ENCODE measurements around the gene MLANA. TPM values are rescaled to one million over a fixed set of nuclear protein-coding genes. Genes with fewer than 3 reads are reported as not detected.

The MLANA gene
- total and polyA plus RNA-seq, 9 donors: 0.44 to 5.7 (median 0.66) TPM; not detected in 1

- H3K4me3 ChIP-seq (ENCODE audit: low read length): no peak overlapping the region
- WGBS (ENCODE audit: insufficient coverage): no CpG with 5 or more reads among the region's 4 CpGs
- no peak overlapping the region for H3K27ac ChIP-seq (ENCODE audit: low read length)
- peaks cover 2% of the 10 kb centered on the region for H3K36me3 ChIP-seq (ENCODE audit: control insufficient read depth, insufficient read depth, low read length)
- no peaks in the 10 kb centered on the region for H3K9me3 ChIP-seq (replicated peaks; ENCODE audit: control insufficient read depth, low read depth, low read length)
- H3K4me1 ChIP-seq (ENCODE audit: control insufficient read depth, insufficient read depth, low read length): no peaks in the 10 kb centered on the region
- DNase-seq: no peak
- H3K27me3 ChIP-seq (ENCODE audit: control insufficient read depth, insufficient read depth, low read length): no peaks in the 10 kb centered on the region
Measured at GRCh38 chr9:5951686-5952211, 61.1 kb downstream of the MLANA start.

DNA sequence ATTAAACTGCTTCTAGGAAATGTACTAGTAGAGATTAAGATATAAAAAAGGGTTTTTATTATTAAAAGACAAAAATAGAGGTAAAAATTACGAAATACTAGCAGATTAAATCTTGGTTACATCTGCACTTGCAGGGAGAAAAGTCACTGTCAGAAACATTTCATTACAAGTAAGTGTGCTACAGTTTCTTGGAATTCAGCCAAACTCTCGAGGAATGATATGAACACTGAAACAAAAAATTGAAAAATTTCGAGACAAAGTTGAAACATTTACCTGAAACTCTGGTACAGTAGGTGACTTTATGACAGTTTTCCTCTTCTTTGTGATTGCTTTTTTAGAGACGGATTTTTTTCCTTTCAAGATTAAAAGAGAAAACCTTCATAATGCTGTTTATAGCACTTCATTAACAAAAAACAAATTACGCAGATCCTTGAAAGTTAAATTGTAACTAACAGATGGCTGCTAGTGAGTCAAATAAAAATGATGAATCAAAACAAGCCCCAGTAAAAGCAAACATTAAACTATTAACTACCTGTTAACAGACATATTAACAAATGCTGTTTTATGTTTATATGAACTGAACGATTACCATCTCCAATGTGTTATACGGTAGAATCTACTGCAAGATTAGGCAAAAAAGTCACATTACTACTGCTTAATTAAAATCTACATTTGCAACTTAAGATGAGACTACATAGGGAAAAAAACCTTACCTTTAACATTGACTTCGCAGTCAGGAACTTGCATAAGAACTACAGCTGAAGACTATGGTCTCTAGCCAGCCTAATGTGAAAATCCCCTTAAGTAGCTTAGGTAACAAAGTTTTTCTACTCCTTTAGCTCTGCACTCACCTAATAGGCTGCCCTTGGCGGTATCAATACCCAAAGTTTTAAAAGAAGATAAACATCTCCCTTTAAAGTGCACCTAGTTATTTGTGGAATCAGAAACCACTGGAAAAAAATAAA is 63.3 kb downstream of the MLANA start:
- Histone ChIP-seq H3K27me3 (ENCODE audit: control insufficient read depth, insufficient read depth, low read length) (no peaks in the 10 kb centered on the region), H3K9me3 (replicated peaks; ENCODE audit: control insufficient read depth, low read depth, low read length) (no peaks in the 10 kb centered on the region), H3K36me3 (ENCODE audit: control insufficient read depth, insufficient read depth, low read length) (peaks cover 4% of the 10 kb centered on the region), H3K4me1 (ENCODE audit: control insufficient read depth, insufficient read depth, low read length) (no peaks in the 10 kb centered on the region), H3K27ac (ENCODE audit: low read length) (no peak overlapping the region), H3K4me3 (ENCODE audit: low read length) (no peak overlapping the region)
- DNase-seq: peak; percentile 16
- 80% methylated on average over 1 of the region's 9 CpGs for WGBS (ENCODE audit: insufficient coverage)

DNA sequence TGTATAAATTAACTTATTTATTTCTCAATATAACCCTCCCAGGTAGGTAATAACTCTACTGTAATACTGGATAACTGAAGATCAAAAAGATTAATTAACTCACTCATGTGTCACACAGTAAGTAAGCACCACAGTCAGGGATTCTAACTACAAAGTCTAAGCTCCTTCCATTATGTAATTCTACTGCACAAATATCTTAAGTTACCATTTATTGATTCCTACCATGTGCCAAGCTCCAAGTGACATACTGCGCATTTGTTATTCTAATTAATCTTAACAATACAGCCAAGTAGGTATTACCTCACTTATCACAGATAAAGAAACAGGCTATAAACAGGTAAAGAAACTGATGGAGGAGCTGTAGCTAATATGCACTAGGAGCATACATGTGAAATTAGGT is 66.5 kb downstream of the MLANA start:
- Histone ChIP-seq H3K27me3 (ENCODE audit: control insufficient read depth, insufficient read depth, low read length) (no peaks in the 10 kb centered on the region), H3K4me1 (ENCODE audit: control insufficient read depth, insufficient read depth, low read length) (no peaks in the 10 kb centered on the region), H3K36me3 (ENCODE audit: control insufficient read depth, insufficient read depth, low read length) (peaks cover 4% of the 10 kb centered on the region), H3K9me3 (replicated peaks; ENCODE audit: control insufficient read depth, low read depth, low read length) (no peaks in the 10 kb centered on the region), H3K4me3 (ENCODE audit: low read length) (no peak overlapping the region), H3K27ac (ENCODE audit: low read length) (no peak overlapping the region)
- no CpG with 5 or more reads among the region's 1 CpG for WGBS (ENCODE audit: insufficient coverage)
- DNase-seq: no peak

GRCh38 chr9:5958273-5958672 is 67.6 kb downstream of the MLANA start:
- H3K36me3 ChIP-seq (ENCODE audit: control insufficient read depth, insufficient read depth, low read length): peaks cover 4% of the 10 kb centered on the region
- DNase-seq: no peak

More at GRCh38 chr9:5958273-5958672, 67.6 kb downstream of the MLANA start:
- Histone ChIP-seq H3K9me3 (replicated peaks; ENCODE audit: control insufficient read depth, low read depth, low read length) (no peaks in the 10 kb centered on the region), H3K4me1 (ENCODE audit: control insufficient read depth, insufficient read depth, low read length) (no peaks in the 10 kb centered on the region), H3K27me3 (ENCODE audit: control insufficient read depth, insufficient read depth, low read length) (no peaks in the 10 kb centered on the region), H3K4me3 (ENCODE audit: low read length) (no peak overlapping the region), H3K27ac (ENCODE audit: low read length) (no peak overlapping the region)
- WGBS (ENCODE audit: insufficient coverage): no CpG with 5 or more reads among the region's 6 CpGs

Other genes with a start within 250 kb of the MLANA start
- 7.8 TPM for gene ERMP1, start 57.8 kb upstream of the MLANA start, total RNA-seq
- 10 to 100 TPM in 1 of 8 donors, 1 to 10 TPM in 7; 6.1 to 11.0 (median 7.8) TPM for gene ERMP1, start 57.8 kb upstream of the MLANA start, polyA plus RNA-seq (ENCODE audit: insufficient read depth in 1 of 8, insufficient read length in 8 of 8, low replicate concordance in 1 of 8)
- 22.9 TPM for gene RANBP6, start 124.7 kb downstream of the MLANA start, total RNA-seq
- 10 to 100 TPM; 13.1 to 20.5 (median 18.4) TPM for gene RANBP6, start 124.7 kb downstream of the MLANA start, polyA plus RNA-seq (ENCODE audit: insufficient read depth in 1 of 8, insufficient read length in 8 of 8, low replicate concordance in 1 of 8)